Ascending aorta (tissue), 2 donors: ENCODE measurements around the gene VPS37C. TPM values are rescaled to one million over a fixed set of nuclear protein-coding genes. Genes with fewer than 3 reads are reported as not detected.

Source experiments
- DNase-seq, 2 donors: peaks; one replicate each; pipeline ENCODE4 v3.0.0-alpha.2; 2019; ENCODE audit warnings: low spot score in 2 of 2
- H3K27ac ChIP-seq, 2 donors: fragments of 200-600 bp; sonication (generic); one replicate each; pipeline ENCODE4 v1.5.1; 2016 to 2017; ENCODE audit warnings: mild to moderate bottlenecking in 1 of 2
- H3K27me3 ChIP-seq: fragments of 200-600 bp; sonication (generic); one replicate; pipeline ENCODE4 v1.5.1; 2017
- H3K36me3 ChIP-seq, 2 donors: fragments of 200-600 bp; sonication (generic); one replicate each; pipeline ENCODE4 v1.5.1; 2016
- H3K4me1 ChIP-seq, 2 donors: fragments of 200-600 bp; sonication (generic); one replicate each; pipeline ENCODE4 v1.5.1; 2016 to 2017; ENCODE audit warnings: mild to moderate bottlenecking in 1 of 2
- H3K4me3 ChIP-seq, 2 donors: fragments of 200-600 bp; sonication (generic); one replicate each; pipeline ENCODE4 v1.5.1; 2016 to 2017; ENCODE audit warnings: mild to moderate bottlenecking in 1 of 2
- H3K9me3 ChIP-seq, 2 donors: fragments of 200-600 bp; sonication (generic); one replicate each; pipeline ENCODE4 v1.5.1; 2016
- intact Hi-C: fragments of 100-400 bp; cut with DNase I; formaldehyde crosslinking; loops from one replicate; pipeline ENCODE4 v1.15.1; 2023
- total RNA-seq: library from RNA; depleted of rRNA; stranded (reverse); fragments of >200 nt; gene quantifications from one replicate; pipeline ENCODE4 v1.1.0, GENCODE V29; 2016
- TF ChIP-seq, protein P1 (sequence below), 3 experiments: fragments of 200-600 bp in 2 of 3; fragments of 450-650 bp in 1 of 3; sonication (generic) in 2 of 3; IDR thresholded peaks; one replicate each; pipeline ENCODE4 v1.5.1; 2016 to 2019; ENCODE audit warnings: antibody characterized with exemption in 3 of 3, mild to moderate bottlenecking in 1 of 3, moderate library complexity in 1 of 3

Gene VPS37C
- total RNA-seq, 1 donor from 2014 or later = 25.8 TPM

DNA sequence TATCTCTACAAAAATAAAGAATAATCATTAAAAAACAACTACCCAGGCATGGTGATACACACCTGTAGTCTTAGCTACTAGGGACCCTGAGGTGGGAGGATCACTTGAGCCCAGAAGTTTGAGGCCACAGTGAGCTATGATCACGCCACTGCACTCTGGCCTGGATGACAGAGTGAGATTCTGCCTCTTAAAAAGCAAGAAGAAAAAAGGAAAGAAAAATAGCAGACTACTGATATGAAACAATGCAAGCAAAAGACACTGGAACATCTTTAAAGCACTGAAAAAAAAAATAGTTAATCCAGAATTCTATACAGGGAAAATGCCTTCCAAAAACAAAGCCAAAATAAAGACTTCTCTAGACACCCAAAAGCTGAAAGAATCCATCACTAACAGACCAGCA lies 5.9 kb downstream of the VPS37C start:
- Histone ChIP-seq H3K36me3 (no peaks in the 10 kb centered on the region), H3K27ac (no peak overlapping the region), H3K27me3 (no peaks in the 10 kb centered on the region), H3K4me3 (no peak overlapping the region), H3K4me1 (peaks cover 11 to 47% of the 10 kb centered on the region in 2 donors), H3K9me3 (peaks cover 0 to 13% of the 10 kb centered on the region in 2 donors)
- no peak for DNase-seq
- intact Hi-C loops = loop anchor here (10.0 kb wide), 1 partner anchor 1601 kb away; no protein-coding TSS in a partner anchor
- TF ChIP-seq, protein P1, sequence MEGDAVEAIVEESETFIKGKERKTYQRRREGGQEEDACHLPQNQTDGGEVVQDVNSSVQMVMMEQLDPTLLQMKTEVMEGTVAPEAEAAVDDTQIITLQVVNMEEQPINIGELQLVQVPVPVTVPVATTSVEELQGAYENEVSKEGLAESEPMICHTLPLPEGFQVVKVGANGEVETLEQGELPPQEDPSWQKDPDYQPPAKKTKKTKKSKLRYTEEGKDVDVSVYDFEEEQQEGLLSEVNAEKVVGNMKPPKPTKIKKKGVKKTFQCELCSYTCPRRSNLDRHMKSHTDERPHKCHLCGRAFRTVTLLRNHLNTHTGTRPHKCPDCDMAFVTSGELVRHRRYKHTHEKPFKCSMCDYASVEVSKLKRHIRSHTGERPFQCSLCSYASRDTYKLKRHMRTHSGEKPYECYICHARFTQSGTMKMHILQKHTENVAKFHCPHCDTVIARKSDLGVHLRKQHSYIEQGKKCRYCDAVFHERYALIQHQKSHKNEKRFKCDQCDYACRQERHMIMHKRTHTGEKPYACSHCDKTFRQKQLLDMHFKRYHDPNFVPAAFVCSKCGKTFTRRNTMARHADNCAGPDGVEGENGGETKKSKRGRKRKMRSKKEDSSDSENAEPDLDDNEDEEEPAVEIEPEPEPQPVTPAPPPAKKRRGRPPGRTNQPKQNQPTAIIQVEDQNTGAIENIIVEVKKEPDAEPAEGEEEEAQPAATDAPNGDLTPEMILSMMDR (IDR thresholded peaks at IDR 0.05) = no peak

DNA sequence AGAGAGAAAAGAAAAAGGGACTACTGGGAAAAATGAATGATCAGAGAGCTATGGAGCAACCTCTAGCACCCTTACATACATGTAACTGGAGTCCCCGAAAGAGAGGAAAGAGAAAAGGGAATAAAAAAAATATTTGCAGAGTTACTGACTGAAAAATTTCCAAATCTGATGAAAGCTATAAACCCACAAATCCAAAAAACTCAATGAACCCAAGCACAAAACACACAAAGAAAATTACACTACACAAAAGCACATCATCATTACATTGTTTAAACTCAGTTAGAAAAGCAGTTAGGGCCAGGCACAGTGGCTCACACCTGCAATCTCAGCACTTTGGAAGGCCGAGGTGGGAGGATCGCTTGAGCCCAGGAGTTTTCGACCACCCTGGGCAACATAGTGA lies 6.7 kb downstream of the VPS37C start:
- intact Hi-C loops = loop anchor here (10.0 kb wide), 1 partner anchor 1600 kb away; no protein-coding TSS in a partner anchor

DNA sequence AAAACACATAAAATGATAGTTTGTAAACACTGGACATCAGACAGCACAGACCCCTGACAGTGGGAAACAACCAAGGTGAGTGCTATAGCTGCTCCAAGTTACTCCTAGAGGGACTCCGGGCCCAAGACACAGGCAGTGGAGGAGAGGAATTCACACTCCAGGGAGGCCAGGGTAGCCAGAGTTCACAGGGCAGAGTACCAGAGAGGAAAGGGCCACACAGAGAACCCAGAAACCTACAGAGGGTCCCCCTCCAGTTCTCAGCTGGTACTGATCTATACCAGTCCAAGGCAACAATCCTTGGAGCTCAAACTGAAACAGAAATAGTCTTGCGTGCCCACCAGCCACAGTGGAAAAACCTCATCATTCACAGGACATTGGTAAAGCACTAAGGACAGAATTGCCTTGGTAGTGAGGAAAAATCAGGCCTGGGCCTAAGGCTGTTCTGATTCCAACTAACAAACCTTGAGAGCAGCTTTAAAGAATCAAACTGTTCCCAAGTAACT lies 7.6 kb downstream of the VPS37C start:
- peaks cover 0 to 13% of the 10 kb centered on the region in 2 donors for H3K9me3 ChIP-seq
- H3K36me3 ChIP-seq = no peaks in the 10 kb centered on the region
- H3K27me3 ChIP-seq = no peaks in the 10 kb centered on the region
- intact Hi-C loops = loop anchor here (10.0 kb wide), 1 partner anchor 1599 kb away; no protein-coding TSS in a partner anchor
- peaks cover 11 to 48% of the 10 kb centered on the region in 2 donors for H3K4me1 ChIP-seq
- H3K4me3 ChIP-seq = peak overlapping the region in 1 of 2 donors; percentile 16
- TF ChIP-seq, protein P1 (IDR thresholded peaks at IDR 0.05) = no peak
- peak overlapping the region; percentile 84 to 88 for H3K27ac ChIP-seq
- DNase-seq = no peak

More for the DNA sequence above, 6.7 kb downstream of the VPS37C start:
- H3K9me3 ChIP-seq = peaks cover 0 to 13% of the 10 kb centered on the region in 2 donors
- TF ChIP-seq, protein P1 (IDR thresholded peaks at IDR 0.05) = no peak
- peaks cover 11 to 54% of the 10 kb centered on the region in 2 donors for H3K4me1 ChIP-seq
- H3K4me3 ChIP-seq = no peak overlapping the region
- no peaks in the 10 kb centered on the region for H3K27me3 ChIP-seq
- DNase-seq = no peak
- H3K36me3 ChIP-seq = no peaks in the 10 kb centered on the region
- peak overlapping the region; percentile 84 to 88 for H3K27ac ChIP-seq

DNA sequence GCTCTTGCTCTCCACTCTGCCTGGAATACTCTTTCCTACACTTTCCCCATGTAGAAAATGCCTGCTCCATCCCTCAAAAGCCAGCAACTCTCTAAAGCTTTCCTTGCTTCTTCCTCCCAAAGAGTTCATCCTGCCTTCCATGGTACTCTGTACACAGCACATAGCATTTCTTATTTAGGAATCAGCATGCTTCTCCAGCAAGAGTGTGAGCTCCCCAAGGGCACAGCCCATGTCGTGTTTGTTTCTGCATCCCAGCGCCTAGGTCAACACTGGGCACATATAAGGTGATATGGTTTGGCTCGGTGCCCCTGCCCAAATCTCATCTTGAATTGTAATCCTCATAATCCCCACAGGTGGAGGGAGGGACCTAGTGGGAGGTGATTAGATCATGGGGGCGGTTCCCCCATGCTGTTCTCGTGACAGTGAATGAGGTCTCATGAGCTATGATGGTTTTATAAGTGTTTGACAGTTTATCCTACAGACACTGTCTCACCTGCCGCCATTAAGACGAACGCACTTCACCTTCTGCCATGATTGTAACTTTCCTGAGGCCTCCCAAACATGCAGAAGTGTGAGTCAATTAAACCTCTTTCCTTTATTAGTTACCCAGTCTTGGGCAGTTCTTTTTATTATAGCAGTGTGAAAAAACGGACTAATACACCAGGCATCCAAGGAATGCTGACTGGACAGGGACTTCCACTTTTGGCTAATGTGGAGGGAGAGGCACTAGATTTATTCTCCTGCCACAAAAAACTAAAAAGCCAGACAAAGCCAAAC lies 8.2 kb downstream of the VPS37C start:
- DNase-seq = no peak
- intact Hi-C loops = loop anchor here (10.0 kb wide), 1 partner anchor 1598 kb away; no protein-coding TSS in a partner anchor
- TF ChIP-seq, protein P1 (IDR thresholded peaks at IDR 0.05) = no peak
- Histone ChIP-seq H3K36me3 (no peaks in the 10 kb centered on the region), H3K4me3 (no peak overlapping the region), H3K4me1 (peaks cover 11 to 44% of the 10 kb centered on the region in 2 donors), H3K27ac (peak overlapping the region; percentile 84 to 88), H3K27me3 (no peaks in the 10 kb centered on the region), H3K9me3 (peaks cover 0 to 13% of the 10 kb centered on the region in 2 donors)

DNA sequence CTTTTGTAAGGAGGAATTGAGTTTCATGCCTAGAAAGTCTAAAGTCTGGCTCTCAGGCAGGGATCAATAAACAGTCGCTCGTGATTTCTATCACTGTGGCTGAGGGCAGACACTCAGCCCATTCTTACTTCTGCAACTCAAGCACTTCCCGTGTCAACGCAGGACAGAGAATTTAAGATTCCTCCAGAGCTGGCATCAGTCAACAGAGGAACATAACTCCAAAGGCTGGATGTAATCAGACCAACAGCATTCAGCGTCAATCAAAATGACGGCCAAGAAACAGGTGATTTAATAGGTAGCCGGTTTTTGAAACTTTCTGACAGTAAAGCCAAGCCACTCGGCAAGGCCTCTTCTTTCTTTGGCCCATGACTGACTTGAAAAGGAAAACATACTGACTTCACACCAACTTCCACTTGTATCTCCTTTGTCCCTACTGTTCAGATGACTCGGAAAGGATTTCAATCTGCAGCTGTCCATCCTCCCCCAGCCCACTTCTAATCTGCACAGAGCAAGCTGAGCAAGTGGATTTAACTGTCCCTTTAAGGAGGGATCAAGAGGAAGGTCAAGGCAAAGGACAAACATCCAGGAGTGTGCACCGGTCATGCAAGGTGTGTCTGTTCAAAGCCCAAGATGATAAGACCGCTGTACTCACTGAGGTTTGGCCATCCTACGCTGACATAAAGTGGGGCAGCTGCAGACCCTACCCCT lies 9.5 kb downstream of the VPS37C start:
- H3K27me3 ChIP-seq = no peaks in the 10 kb centered on the region
- peaks cover 0 to 13% of the 10 kb centered on the region in 2 donors for H3K9me3 ChIP-seq
- H3K4me3 ChIP-seq = no peak overlapping the region
- no peak for DNase-seq
- intact Hi-C loops = loop anchor here (10.0 kb wide), 1 partner anchor 1597 kb away; no protein-coding TSS in a partner anchor
- H3K36me3 ChIP-seq = no peaks in the 10 kb centered on the region
- peaks cover 15 to 44% of the 10 kb centered on the region in 2 donors for H3K4me1 ChIP-seq
- TF ChIP-seq, protein P1 (IDR thresholded peaks at IDR 0.05) = no peak
- H3K27ac ChIP-seq = peak overlapping the region; percentile 84 to 88
